Right lobe of liver (tissue), 4 donors: ENCODE measurements around the gene GPS1.

Experiments
- CTCF ChIP-seq, 4 donors: fragments of 200-600 bp in 3 of 4; fragments of 450-650 bp in 1 of 4; IDR thresholded peaks; one replicate each; pipeline versions ENCODE4 v1.5.1 to v1.8.0; 2016 to 2022; ENCODE audit warnings: antibody characterized with exemption in 4 of 4, mild to moderate bottlenecking in 2 of 4
- POLR2A ChIP-seq: fragments of 450-650 bp; IDR thresholded peaks from one replicate; pipeline ENCODE4 v1.6.1; 2017; ENCODE audit warnings: antibody characterized with exemption, mild to moderate bottlenecking
- donor health status: DM: no; HTN: no; CAD: no.
- donor health status: DM: no; HTN: no; CAD: no.
- donor health status: DM: no; HTN: yes; CAD: no.

GRCh38 chr17:82011617-82012187 lies 40.0 kb upstream of the GPS1 start:
- TF ChIP-seq CTCF (IDR thresholded peaks at IDR 0.05) (no peak), POLR2A (no peak)
